Measurements from ENCODE around the gene JAK3.
A peak's percentile ranks its signal among the peaks of the same experiment; 100 is the strongest.
"Not testable (repeated sequence)": the region's sequence is repeated elsewhere in the genome, so short reads cannot be mapped to it uniquely, and the experiment has no call there.

Gene JAK3

GRCh38 chr19:17783721-17784120 lies 64.1 kb downstream of the JAK3 start:
- H3K27ac ChIP-seq (ENCODE audit: low read depth, low read length); H3K4me3 ChIP-seq (ENCODE audit: low read depth, low read length); H3K27me3 ChIP-seq (ENCODE audit: control insufficient read depth, insufficient read depth, low read length); H3K9me3 ChIP-seq (ENCODE audit: control insufficient read depth, insufficient read depth, low read depth, low read length); H3K9ac ChIP-seq (ENCODE audit: low read length): not testable (repeated sequence)
- H3K36me3 ChIP-seq (ENCODE audit: control insufficient read depth, insufficient read depth, low read length), result peaks cover 12% of the 10 kb centered on the region
- peaks cover 14% of the 10 kb centered on the region for H3K4me1 ChIP-seq (ENCODE audit: control insufficient read depth, insufficient read depth, low read length)

- H3K27me3 ChIP-seq (ENCODE audit: control insufficient read depth, insufficient read depth, low read length), result no peaks in the 10 kb centered on the region
- no peaks in the 10 kb centered on the region for H3K9me3 ChIP-seq (ENCODE audit: control insufficient read depth, insufficient read depth, low read depth, low read length)
Measured at GRCh38 chr19:17780781-17781180, 67.0 kb downstream of the JAK3 start.

GRCh38 chr19:17778968-17779929 lies 68.5 kb downstream of the JAK3 start:
- H3K27ac ChIP-seq (ENCODE audit: low read depth, low read length), result no peak overlapping the region
- H3K36me3 ChIP-seq (ENCODE audit: control insufficient read depth, insufficient read depth, low read length), result peaks cover 10% of the 10 kb centered on the region; the same call in 1 of the 2 replicates
- H3K9me3 ChIP-seq (ENCODE audit: control insufficient read depth, insufficient read depth, low read depth, low read length), result no peaks in the 10 kb centered on the region
- H3K4me1 ChIP-seq (ENCODE audit: control insufficient read depth, insufficient read depth, low read length), result peaks cover 14% of the 10 kb centered on the region
- H3K27me3 ChIP-seq (ENCODE audit: control insufficient read depth, insufficient read depth, low read length), result no peaks in the 10 kb centered on the region
- H3K9ac ChIP-seq (ENCODE audit: low read length), result no peak overlapping the region
- H3K4me3 ChIP-seq (ENCODE audit: low read depth, low read length), result peak overlapping the region; percentile 68

More at GRCh38 chr19:17780781-17781180, 67.0 kb downstream of the JAK3 start:
- Histone ChIP-seq H3K9ac (ENCODE audit: low read length) (no peak overlapping the region), H3K27ac (ENCODE audit: low read depth, low read length) (no peak overlapping the region), H3K4me3 (ENCODE audit: low read depth, low read length) (no peak overlapping the region), H3K36me3 (ENCODE audit: control insufficient read depth, insufficient read depth, low read length) (peaks cover 12% of the 10 kb centered on the region), H3K4me1 (ENCODE audit: control insufficient read depth, insufficient read depth, low read length) (peaks cover 14% of the 10 kb centered on the region)

- no peak overlapping the region for H3K27ac ChIP-seq (ENCODE audit: low read depth, low read length)
- peak overlapping the region; percentile 68 for H3K4me3 ChIP-seq (ENCODE audit: low read depth, low read length)
- no peaks in the 10 kb centered on the region for H3K27me3 ChIP-seq (ENCODE audit: control insufficient read depth, insufficient read depth, low read length)
- no peak overlapping the region for H3K9ac ChIP-seq (ENCODE audit: low read length)
- no peaks in the 10 kb centered on the region for H3K9me3 ChIP-seq (ENCODE audit: control insufficient read depth, insufficient read depth, low read depth, low read length)
- peaks cover 10% of the 10 kb centered on the region; the same call in 1 of the 2 replicates for H3K36me3 ChIP-seq (ENCODE audit: control insufficient read depth, insufficient read depth, low read length)
- peaks cover 9% of the 10 kb centered on the region for H3K4me1 ChIP-seq (ENCODE audit: control insufficient read depth, insufficient read depth, low read length)
Measured at GRCh38 chr19:17778251-17778967, 69.4 kb downstream of the JAK3 start.

GRCh38 chr19:17777840-17778239 lies 69.9 kb downstream of the JAK3 start:
- H3K27ac ChIP-seq (ENCODE audit: low read depth, low read length); H3K27me3 ChIP-seq (ENCODE audit: control insufficient read depth, insufficient read depth, low read length); H3K9ac ChIP-seq (ENCODE audit: low read length); H3K4me3 ChIP-seq (ENCODE audit: low read depth, low read length); H3K4me1 ChIP-seq (ENCODE audit: control insufficient read depth, insufficient read depth, low read length); H3K36me3 ChIP-seq (ENCODE audit: control insufficient read depth, insufficient read depth, low read length); H3K9me3 ChIP-seq (ENCODE audit: control insufficient read depth, insufficient read depth, low read depth, low read length): not testable (repeated sequence)

GRCh38 chr19:17775991-17776803 lies 71.6 kb downstream of the JAK3 start:
- Histone ChIP-seq H3K36me3 (ENCODE audit: control insufficient read depth, insufficient read depth, low read length) (peaks cover 5% of the 10 kb centered on the region; the same call in 1 of the 2 replicates), H3K27me3 (ENCODE audit: control insufficient read depth, insufficient read depth, low read length) (no peaks in the 10 kb centered on the region), H3K9ac (ENCODE audit: low read length) (no peak overlapping the region), H3K4me3 (ENCODE audit: low read depth, low read length) (no peak overlapping the region), H3K4me1 (ENCODE audit: control insufficient read depth, insufficient read depth, low read length) (peaks cover 9% of the 10 kb centered on the region), H3K9me3 (ENCODE audit: control insufficient read depth, insufficient read depth, low read depth, low read length) (no peaks in the 10 kb centered on the region), H3K27ac (ENCODE audit: low read depth, low read length) (no peak overlapping the region)

- H3K9ac ChIP-seq (ENCODE audit: low read length), result no peak overlapping the region
Measured at GRCh38 chr19:17775245-17775927, 72.4 kb downstream of the JAK3 start.

More at GRCh38 chr19:17775245-17775927, 72.4 kb downstream of the JAK3 start:
- no peaks in the 10 kb centered on the region for H3K9me3 ChIP-seq (ENCODE audit: control insufficient read depth, insufficient read depth, low read depth, low read length)
- no peaks in the 10 kb centered on the region for H3K27me3 ChIP-seq (ENCODE audit: control insufficient read depth, insufficient read depth, low read length)
- H3K4me3 ChIP-seq (ENCODE audit: low read depth, low read length), result no peak overlapping the region
- peaks cover 5% of the 10 kb centered on the region; the same call in 1 of the 2 replicates for H3K36me3 ChIP-seq (ENCODE audit: control insufficient read depth, insufficient read depth, low read length)
- peaks cover 9% of the 10 kb centered on the region for H3K4me1 ChIP-seq (ENCODE audit: control insufficient read depth, insufficient read depth, low read length)
- H3K27ac ChIP-seq (ENCODE audit: low read depth, low read length), result no peak overlapping the region
